Mesothelial cell of epicardium (in vitro differentiated cells): ENCODE data around the gene EML3. TPM values are rescaled to one million over a fixed set of nuclear protein-coding genes. Genes with fewer than 3 reads are reported as not detected.

Experiments
- DNase-seq, 2 experiments: peaks; one replicate each; pipeline ENCODE4 v3.0.0; 2021; ENCODE audit warnings: low spot score in 2 of 2; ENCODE audit not compliant: unreplicated experiment in 2 of 2
- H3K27ac Mint-ChIP-seq: 2 replicates; pipeline ENCODE4 v1.8.0; 2021; ENCODE audit warnings: mixed read lengths
- H3K27me3 Mint-ChIP-seq: 2 replicates; pipeline ENCODE4 v1.8.0; 2021; ENCODE audit warnings: low read depth, mixed read lengths
- H3K36me3 Mint-ChIP-seq: 2 replicates; pipeline ENCODE4 v1.8.0; 2021; ENCODE audit warnings: mixed read lengths
- H3K4me1 Mint-ChIP-seq: 2 replicates; pipeline ENCODE4 v1.8.0; 2021; ENCODE audit warnings: mixed read lengths
- H3K4me3 Mint-ChIP-seq: 2 replicates; pipeline ENCODE4 v1.8.0; 2021; ENCODE audit warnings: mild to moderate bottlenecking, moderate library complexity, mixed read lengths
- H3K9me3 Mint-ChIP-seq: 2 replicates; pipeline ENCODE4 v1.8.0; 2021; ENCODE audit warnings: mixed read lengths
- CTCF ChIP-seq: fragments of 200-600 bp; sonication (generic); IDR thresholded peaks from one replicate; pipeline ENCODE4 v1.5.0; 2021; ENCODE audit warnings: antibody characterized with exemption; ENCODE audit not compliant: unreplicated experiment
- total RNA-seq: library from RNA; stranded (reverse); gene quantifications from 3 replicates; pipeline ENCODE4 v1.2.1, GENCODE V29; 2021

EML3 gene
- total RNA-seq, 1 donor from 2014 or later: 54.3 TPM

- DNase-seq: no peak
- Mint-ChIP-seq H3K4me1 (peaks cover 21% of the 10 kb centered on the region), H3K9me3 (no peaks in the 10 kb centered on the region), H3K27ac (no peak overlapping the region), H3K4me3 (no peak overlapping the region), H3K27me3 (no peaks in the 10 kb centered on the region), H3K36me3 (peaks cover 10% of the 10 kb centered on the region)
- no peak for TF ChIP-seq CTCF
These were observed 3.8 kb downstream of the EML3 start for GRCh38 chr11:62608776-62609175.

- H3K36me3 Mint-ChIP-seq: peaks cover 10% of the 10 kb centered on the region
- no peak for TF ChIP-seq CTCF
- peaks cover 4% of the 10 kb centered on the region for H3K27me3 Mint-ChIP-seq
- H3K4me1 Mint-ChIP-seq: peaks cover 27% of the 10 kb centered on the region
- no peak overlapping the region for H3K27ac Mint-ChIP-seq
- no peaks in the 10 kb centered on the region for H3K9me3 Mint-ChIP-seq
- no peak overlapping the region for H3K4me3 Mint-ChIP-seq
- DNase-seq: no peak
These were observed 4.9 kb downstream of the EML3 start for GRCh38 chr11:62607714-62608113.

- TF ChIP-seq CTCF: no peak
- H3K4me3 Mint-ChIP-seq: no peak overlapping the region
- no peaks in the 10 kb centered on the region for H3K9me3 Mint-ChIP-seq
- peaks cover 19% of the 10 kb centered on the region for H3K4me1 Mint-ChIP-seq
- no peak overlapping the region for H3K27ac Mint-ChIP-seq
- no peak for DNase-seq
- peaks cover 4% of the 10 kb centered on the region for H3K27me3 Mint-ChIP-seq
- H3K36me3 Mint-ChIP-seq: peaks cover 10% of the 10 kb centered on the region
These were observed 6.7 kb downstream of the EML3 start for GRCh38 chr11:62605902-62606301.

DNA sequence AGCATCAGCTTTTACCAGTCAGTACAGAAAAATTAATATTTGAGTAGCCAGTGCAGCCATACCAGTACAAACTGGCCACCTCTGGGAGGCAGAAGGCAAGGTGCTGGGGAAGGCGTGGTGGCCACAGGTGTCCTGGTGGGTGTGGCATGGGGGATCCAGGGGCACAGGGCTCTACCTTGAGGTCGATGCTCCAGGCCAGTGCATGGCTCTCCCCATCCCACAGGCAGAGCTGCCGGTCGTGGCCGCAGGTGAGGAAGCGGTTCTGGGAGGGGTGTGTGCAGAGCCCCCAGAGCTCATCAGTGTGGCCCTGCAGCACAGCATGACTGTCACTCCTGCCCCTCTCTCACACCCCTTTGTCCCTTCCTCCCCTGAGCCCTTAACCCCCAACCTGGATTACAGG, 7.1 kb downstream of the EML3 start:
- no peak overlapping the region for H3K4me3 Mint-ChIP-seq
- H3K27me3 Mint-ChIP-seq: peaks cover 4% of the 10 kb centered on the region
- peaks cover 18% of the 10 kb centered on the region for H3K4me1 Mint-ChIP-seq
- H3K9me3 Mint-ChIP-seq: no peaks in the 10 kb centered on the region
- no peak for TF ChIP-seq CTCF
- DNase-seq: no peak
- H3K36me3 Mint-ChIP-seq: peaks cover 10% of the 10 kb centered on the region
- no peak overlapping the region for H3K27ac Mint-ChIP-seq

DNA sequence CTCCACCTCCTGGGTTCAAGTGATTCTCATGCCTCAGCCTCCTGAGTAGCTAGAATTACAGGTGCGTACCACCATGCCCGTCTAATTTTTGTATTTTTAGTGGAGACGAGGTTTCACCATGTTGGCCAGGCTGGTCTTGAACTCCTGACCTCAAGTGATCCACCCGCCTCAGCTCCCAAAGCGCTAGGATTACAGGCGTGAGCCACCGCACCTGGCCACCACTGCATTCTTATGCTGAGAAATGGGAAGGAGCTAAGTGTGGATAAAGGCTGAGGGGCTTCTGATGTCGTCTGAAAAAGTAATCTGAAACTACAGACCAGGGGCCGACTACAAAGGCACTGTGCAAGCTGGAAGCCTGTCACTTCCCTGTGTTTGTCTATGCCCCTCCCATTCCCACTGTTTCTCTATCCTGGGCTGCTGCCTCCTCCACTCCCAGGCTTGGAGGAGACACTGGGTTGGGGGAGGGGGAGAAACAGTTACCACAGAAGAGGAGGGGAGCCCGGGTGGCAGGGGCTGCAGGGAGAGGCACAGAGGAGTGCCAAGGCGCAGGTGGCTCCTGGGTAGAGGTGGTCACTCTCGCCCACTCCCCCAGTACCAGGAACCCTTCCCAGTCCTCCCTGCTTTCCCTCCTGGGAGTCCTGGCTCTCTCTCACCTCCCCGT, 8.0 kb downstream of the EML3 start:
- H3K36me3 Mint-ChIP-seq: peaks cover 10% of the 10 kb centered on the region
- H3K4me3 Mint-ChIP-seq: no peak overlapping the region
- no peak for TF ChIP-seq CTCF
- no peaks in the 10 kb centered on the region for H3K9me3 Mint-ChIP-seq
- H3K4me1 Mint-ChIP-seq: peaks cover 24% of the 10 kb centered on the region
- DNase-seq: no peak
- peaks cover 4% of the 10 kb centered on the region for H3K27me3 Mint-ChIP-seq
- no peak overlapping the region for H3K27ac Mint-ChIP-seq
